Uterus (tissue), 4 donors: Measurements from ENCODE around the gene EHMT1. TPM values are rescaled to one million over a fixed set of nuclear protein-coding genes. Genes with fewer than 3 reads are reported as not detected.

ENCODE experiments used
- DNase-seq, 2 donors: peaks; one replicate each; pipeline ENCODE4 v3.0.0-alpha.2; 2019 to 2020
- H3K27ac ChIP-seq, 2 donors: fragments of 200-600 bp; sonication (generic); 1 replicate in 1 of 2; 2 replicates in 1 of 2; pipeline ENCODE4 v1.5.1; 2016 to 2018
- H3K27me3 ChIP-seq, 2 donors: fragments of 200-600 bp; sonication (generic); one replicate each; pipeline ENCODE4 v1.5.1; 2018 to 2019; ENCODE audit warnings: control low read depth in 1 of 2
- H3K36me3 ChIP-seq, 2 donors: fragments of 200-600 bp; sonication (generic); one replicate each; pipeline ENCODE4 v1.5.1; 2019; ENCODE audit warnings: control low read depth in 1 of 2
- H3K4me1 ChIP-seq, 2 donors: fragments of 200-600 bp; sonication (generic); one replicate each; pipeline ENCODE4 v1.5.1; 2018 to 2019; ENCODE audit warnings: control low read depth in 1 of 2
- H3K4me3 ChIP-seq, 2 donors: fragments of 200-600 bp; sonication (generic); 1 replicate in 1 of 2; 2 replicates in 1 of 2; pipeline ENCODE4 v1.5.1; 2018 to 2019; ENCODE audit warnings: mild to moderate bottlenecking in 1 of 2
- H3K9me3 ChIP-seq, 2 donors: fragments of 200-600 bp; sonication (generic); one replicate each; pipeline ENCODE4 v1.5.1; 2019; ENCODE audit warnings: control low read depth in 1 of 2
- CTCF ChIP-seq, 4 experiments: fragments of 200-600 bp in 2 of 4; fragments of 450-650 bp in 2 of 4; sonication (generic) in 2 of 4; IDR thresholded peaks; one replicate each; pipeline ENCODE4 v1.5.1; 2016 to 2019; ENCODE audit warnings: antibody characterized with exemption in 4 of 4, mild to moderate bottlenecking in 2 of 4, moderate library complexity in 1 of 4
- POLR2A ChIP-seq, 2 donors: fragments of 450-650 bp; IDR thresholded peaks; one replicate each; pipeline ENCODE4 v1.6.1; 2016; ENCODE audit warnings: antibody characterized with exemption in 2 of 2, mild to moderate bottlenecking in 1 of 2, moderate library complexity in 1 of 2
- intact Hi-C: fragments of 100-400 bp; cut with DNase I; formaldehyde crosslinking; loops from one replicate; pipeline ENCODE4 v1.15.1; 2023; ENCODE audit warnings: low total_unique reads
- total RNA-seq, 4 donors: library from RNA; depleted of rRNA in 3 of 4; stranded (reverse); fragments of >200 nt in 3 of 4; gene quantifications; one replicate each; pipeline versions ENCODE4 v1.1.0 to v1.2.4, GENCODE V29; 2014 to 2023
- donor health status: DM: yes; HTN: yes; CAD: no.

Gene EHMT1
- total RNA-seq, 4 donors from 2014 or later = 32.6 to 109 (median 74.9) TPM

DNA sequence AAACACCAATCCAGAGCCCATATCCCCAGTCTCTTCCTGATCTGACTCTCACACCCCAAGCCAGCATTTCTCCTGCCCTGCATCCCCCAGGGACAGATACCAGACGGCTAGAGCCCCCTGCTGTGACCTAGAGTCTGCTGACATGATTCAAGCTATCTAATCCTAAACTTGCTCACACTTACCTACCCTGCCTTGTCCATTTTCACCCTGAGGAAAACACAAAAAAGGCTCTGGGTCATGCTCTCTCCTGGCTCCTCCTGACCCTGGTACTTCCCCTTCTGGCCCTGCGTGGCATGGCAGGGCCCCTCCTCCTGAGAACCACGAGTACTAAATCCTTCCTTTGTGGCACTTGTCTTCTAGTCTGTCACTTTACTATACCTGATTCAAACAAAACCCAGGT, 16.1 kb upstream of the EHMT1 start:
- H3K4me1 ChIP-seq = peaks cover 0 to 21% of the 10 kb centered on the region in 2 donors
- intact Hi-C loops = no loop called here
- H3K9me3 ChIP-seq = no peaks in the 10 kb centered on the region
- no peak for DNase-seq
- TF ChIP-seq POLR2A (IDR thresholded peaks at IDR 0.05) = no peak
- no peaks in the 10 kb centered on the region for H3K27me3 ChIP-seq
- no peaks in the 10 kb centered on the region for H3K36me3 ChIP-seq
- H3K27ac ChIP-seq = no peak overlapping the region
- H3K4me3 ChIP-seq = no peak overlapping the region

DNA sequence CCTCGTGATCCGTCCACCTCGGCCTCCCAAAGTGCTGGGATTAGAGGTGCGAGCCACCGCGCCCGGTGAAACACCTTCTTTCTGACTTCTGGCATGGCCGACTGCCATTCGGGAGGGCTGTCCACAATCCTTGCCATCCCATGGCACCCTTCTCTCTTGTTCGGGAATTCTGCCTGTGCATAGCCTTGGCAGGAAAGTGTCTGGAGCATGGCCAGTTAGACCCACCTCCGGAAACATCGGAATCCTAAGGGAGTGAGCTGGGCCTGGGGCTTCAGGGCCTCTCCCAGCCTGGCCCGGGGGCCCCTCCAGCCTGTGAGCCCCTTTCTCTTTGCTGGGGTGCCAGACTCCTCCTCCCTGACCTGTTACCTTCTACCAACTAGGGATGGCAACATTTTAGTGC, 14.9 kb upstream of the EHMT1 start:
- no peak for DNase-seq
- Histone ChIP-seq H3K27ac (no peak overlapping the region), H3K4me3 (no peak overlapping the region), H3K9me3 (no peaks in the 10 kb centered on the region), H3K4me1 (peaks cover 0 to 21% of the 10 kb centered on the region in 2 donors), H3K36me3 (no peaks in the 10 kb centered on the region), H3K27me3 (no peaks in the 10 kb centered on the region)
- TF ChIP-seq POLR2A (IDR thresholded peaks at IDR 0.05) (no peak), CTCF (IDR thresholded peaks at IDR 0.05) (no peak)
- intact Hi-C loops = no loop called here

DNA sequence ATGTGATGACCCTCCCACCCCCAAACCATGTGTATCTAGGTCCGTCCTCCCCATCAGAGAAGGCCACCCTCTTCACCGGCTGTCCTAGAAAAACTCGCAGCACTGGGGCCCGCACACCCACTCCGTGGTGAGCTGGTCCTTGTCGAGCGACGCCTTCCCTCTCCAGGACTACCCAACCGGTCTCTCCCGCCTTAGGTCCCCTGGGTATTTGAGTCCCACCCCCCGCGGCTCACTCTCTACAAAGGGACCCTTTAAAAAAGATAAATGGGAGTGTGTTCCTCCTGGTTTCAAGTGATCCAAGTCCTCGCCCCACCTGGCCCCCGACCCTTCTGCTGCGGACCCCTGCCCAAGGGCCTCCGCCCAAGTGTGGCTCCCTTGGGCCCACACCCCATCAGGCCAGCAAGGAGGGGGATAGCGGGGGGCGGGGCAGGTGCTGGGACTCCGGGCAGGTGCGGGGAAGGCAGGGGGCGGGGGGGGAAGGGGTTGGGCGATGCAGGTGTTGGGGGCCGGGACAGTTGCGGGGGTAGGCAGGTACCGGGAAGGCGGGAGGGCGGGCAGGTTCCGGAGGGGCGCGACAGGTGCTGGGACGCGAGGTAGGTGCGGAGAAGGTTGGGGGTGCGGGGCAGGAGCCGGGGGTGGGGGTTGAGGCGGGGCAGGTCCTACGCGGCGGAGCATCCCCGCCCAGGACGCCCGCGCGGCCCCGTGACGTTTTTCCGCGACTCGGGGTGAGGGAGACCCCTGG, 14.3 kb upstream of the EHMT1 start:
- H3K9me3 ChIP-seq = no peaks in the 10 kb centered on the region
- no peak for TF ChIP-seq CTCF (IDR thresholded peaks at IDR 0.05)
- no peak for TF ChIP-seq POLR2A (IDR thresholded peaks at IDR 0.05)
- H3K27ac ChIP-seq = peak overlapping the region in 1 of 2 donors; percentile 35
- H3K27me3 ChIP-seq = no peaks in the 10 kb centered on the region
- no peaks in the 10 kb centered on the region for H3K36me3 ChIP-seq
- H3K4me1 ChIP-seq = peaks cover 0 to 21% of the 10 kb centered on the region in 2 donors
- intact Hi-C loops = no loop called here
- H3K4me3 ChIP-seq = peak overlapping the region; percentile 47 to 56
- DNase-seq = peak in 1 of 2 donors; percentile 41

- no peak for TF ChIP-seq CTCF (IDR thresholded peaks at IDR 0.05)
- TF ChIP-seq POLR2A (IDR thresholded peaks at IDR 0.05) = peak; percentile 11 to 71
- intact Hi-C loops = no loop called here
- peak; percentile 90 to 92 for DNase-seq
- Histone ChIP-seq H3K4me1 (peaks cover 0 to 21% of the 10 kb centered on the region in 2 donors), H3K27ac (peak within 1 kb of the TSS; percentile 15 to 66), H3K27me3 (no peaks in the 10 kb centered on the region), H3K36me3 (no peaks in the 10 kb centered on the region), H3K9me3 (no peaks in the 10 kb centered on the region), H3K4me3 (peak within 1 kb of the TSS; percentile 47 to 81)
Observed at GRCh38 chr9:137605121-137606004, 13.4 kb upstream of the EHMT1 start, which contains the start of gene ARRDC1. ARRDC1 (plus strand) TSS chr9:137605686; CDS start chr9:137605718, 32 bp downstream.

GRCh38 chr9:137606005-137606621, 12.7 kb upstream of the EHMT1 start:
- Histone ChIP-seq H3K4me1 (peaks cover 0 to 21% of the 10 kb centered on the region in 2 donors), H3K36me3 (no peaks in the 10 kb centered on the region)
- intact Hi-C loops = no loop called here

More at GRCh38 chr9:137606005-137606621, 12.7 kb upstream of the EHMT1 start:
- no peak for DNase-seq
- peak overlapping the region; percentile 15 to 66 for H3K27ac ChIP-seq
- TF ChIP-seq CTCF (IDR thresholded peaks at IDR 0.05) = no peak
- TF ChIP-seq POLR2A (IDR thresholded peaks at IDR 0.05) = no peak
- peak overlapping the region; percentile 34 to 81 for H3K4me3 ChIP-seq
- H3K27me3 ChIP-seq = no peaks in the 10 kb centered on the region
- H3K9me3 ChIP-seq = no peaks in the 10 kb centered on the region
